ENCODE results near the gene NUDCD3.

DNA sequence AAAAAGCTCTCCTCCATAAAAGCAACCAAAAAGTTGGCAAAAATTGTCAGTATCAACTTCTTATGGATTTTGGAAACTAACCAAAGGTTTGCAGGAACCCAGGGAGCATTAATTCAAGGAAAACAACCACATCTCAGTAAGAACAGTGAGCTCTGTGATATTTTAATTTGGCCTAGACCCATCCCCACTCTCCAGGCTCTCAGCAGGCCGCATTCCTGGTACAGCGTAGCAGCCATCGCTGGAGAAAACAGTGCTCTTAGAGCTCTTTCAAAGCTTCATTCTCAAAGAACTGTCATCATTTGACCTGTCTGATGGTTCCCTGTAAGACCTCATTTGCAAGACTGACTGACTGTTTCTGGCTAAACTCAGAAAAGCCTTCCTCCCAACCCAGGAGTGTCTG lies 81.9 kb downstream of the NUDCD3 start:
- TF ChIP-seq SP1 (IDR thresholded peaks at IDR 0.05; ENCODE audit: low read depth) (no peak), EZH2phosphoT487 (IDR thresholded peaks at IDR 0.05; ENCODE audit: borderline replicate concordance) (no peak), ZFX (IDR thresholded peaks at IDR 0.05) (no peak), MAX (IDR thresholded peaks at IDR 0.05) (no peak), POLR2AphosphoS5 (IDR thresholded peaks at IDR 0.05; ENCODE audit: low read depth, low read length) (no peak), CTCF (IDR thresholded peaks at IDR 0.05 in 2 of 3, conservative IDR thresholded peaks at IDR 0.05 in 1 of 3; ENCODE audit: borderline replicate concordance in 1 of 3, insufficient read depth in 1 of 3, low read depth in 2 of 3, low read length in 2 of 3) (no peak), EZH2 (IDR thresholded peaks at IDR 0.05) (no peak), POLR2A (IDR thresholded peaks at IDR 0.05; ENCODE audit: borderline replicate concordance, extremely low read depth, insufficient read depth, insufficient read length) (no peak), SIN3A (IDR thresholded peaks at IDR 0.05; ENCODE audit: low read depth) (no peak), ZNF274 (IDR thresholded peaks at IDR 0.05; ENCODE audit: low read depth, low read length) (no peak), FOSL1 (IDR thresholded peaks at IDR 0.05; ENCODE audit: low read depth) (no peak)
- TF ChIP-seq, protein P1, sequence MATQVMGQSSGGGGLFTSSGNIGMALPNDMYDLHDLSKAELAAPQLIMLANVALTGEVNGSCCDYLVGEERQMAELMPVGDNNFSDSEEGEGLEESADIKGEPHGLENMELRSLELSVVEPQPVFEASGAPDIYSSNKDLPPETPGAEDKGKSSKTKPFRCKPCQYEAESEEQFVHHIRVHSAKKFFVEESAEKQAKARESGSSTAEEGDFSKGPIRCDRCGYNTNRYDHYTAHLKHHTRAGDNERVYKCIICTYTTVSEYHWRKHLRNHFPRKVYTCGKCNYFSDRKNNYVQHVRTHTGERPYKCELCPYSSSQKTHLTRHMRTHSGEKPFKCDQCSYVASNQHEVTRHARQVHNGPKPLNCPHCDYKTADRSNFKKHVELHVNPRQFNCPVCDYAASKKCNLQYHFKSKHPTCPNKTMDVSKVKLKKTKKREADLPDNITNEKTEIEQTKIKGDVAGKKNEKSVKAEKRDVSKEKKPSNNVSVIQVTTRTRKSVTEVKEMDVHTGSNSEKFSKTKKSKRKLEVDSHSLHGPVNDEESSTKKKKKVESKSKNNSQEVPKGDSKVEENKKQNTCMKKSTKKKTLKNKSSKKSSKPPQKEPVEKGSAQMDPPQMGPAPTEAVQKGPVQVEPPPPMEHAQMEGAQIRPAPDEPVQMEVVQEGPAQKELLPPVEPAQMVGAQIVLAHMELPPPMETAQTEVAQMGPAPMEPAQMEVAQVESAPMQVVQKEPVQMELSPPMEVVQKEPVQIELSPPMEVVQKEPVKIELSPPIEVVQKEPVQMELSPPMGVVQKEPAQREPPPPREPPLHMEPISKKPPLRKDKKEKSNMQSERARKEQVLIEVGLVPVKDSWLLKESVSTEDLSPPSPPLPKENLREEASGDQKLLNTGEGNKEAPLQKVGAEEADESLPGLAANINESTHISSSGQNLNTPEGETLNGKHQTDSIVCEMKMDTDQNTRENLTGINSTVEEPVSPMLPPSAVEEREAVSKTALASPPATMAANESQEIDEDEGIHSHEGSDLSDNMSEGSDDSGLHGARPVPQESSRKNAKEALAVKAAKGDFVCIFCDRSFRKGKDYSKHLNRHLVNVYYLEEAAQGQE (IDR thresholded peaks at IDR 0.05; ENCODE audit: low read depth): no peak
- TF ChIP-seq, protein P2, sequence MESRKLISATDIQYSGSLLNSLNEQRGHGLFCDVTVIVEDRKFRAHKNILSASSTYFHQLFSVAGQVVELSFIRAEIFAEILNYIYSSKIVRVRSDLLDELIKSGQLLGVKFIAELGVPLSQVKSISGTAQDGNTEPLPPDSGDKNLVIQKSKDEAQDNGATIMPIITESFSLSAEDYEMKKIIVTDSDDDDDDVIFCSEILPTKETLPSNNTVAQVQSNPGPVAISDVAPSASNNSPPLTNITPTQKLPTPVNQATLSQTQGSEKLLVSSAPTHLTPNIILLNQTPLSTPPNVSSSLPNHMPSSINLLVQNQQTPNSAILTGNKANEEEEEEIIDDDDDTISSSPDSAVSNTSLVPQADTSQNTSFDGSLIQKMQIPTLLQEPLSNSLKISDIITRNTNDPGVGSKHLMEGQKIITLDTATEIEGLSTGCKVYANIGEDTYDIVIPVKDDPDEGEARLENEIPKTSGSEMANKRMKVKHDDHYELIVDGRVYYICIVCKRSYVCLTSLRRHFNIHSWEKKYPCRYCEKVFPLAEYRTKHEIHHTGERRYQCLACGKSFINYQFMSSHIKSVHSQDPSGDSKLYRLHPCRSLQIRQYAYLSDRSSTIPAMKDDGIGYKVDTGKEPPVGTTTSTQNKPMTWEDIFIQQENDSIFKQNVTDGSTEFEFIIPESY (IDR thresholded peaks at IDR 0.05; ENCODE audit: extremely low read depth, insufficient replicate concordance, low read length): no peak
